Peyer's patch (tissue), 4 donors: ENCODE results near the gene SEMA3F. TPM values are rescaled to one million over a fixed set of nuclear protein-coding genes. Genes with fewer than 3 reads are reported as not detected.

Experiments
- DNase-seq, 3 donors: peaks; one replicate each; pipeline ENCODE4 v3.0.0-alpha.2; 2017 to 2019
- H3K27ac ChIP-seq, 4 donors: fragments of 200-600 bp; sonication (generic); one replicate each; pipeline ENCODE4 v1.5.1; 2016 to 2019
- H3K27me3 ChIP-seq, 2 donors: fragments of 200-600 bp; sonication (generic); one replicate each; pipeline ENCODE4 v1.5.1; 2019
- H3K36me3 ChIP-seq, 3 donors: fragments of 200-600 bp; sonication (generic); one replicate each; pipeline ENCODE4 v1.5.1; 2016 to 2019
- H3K4me1 ChIP-seq, 4 donors: fragments of 200-600 bp; sonication (generic); one replicate each; pipeline ENCODE4 v1.5.1; 2016 to 2019
- H3K4me3 ChIP-seq, 4 donors: fragments of 200-600 bp; sonication (generic); 1 replicate in 3 of 4; 2 replicates in 1 of 4; pipeline ENCODE4 v1.5.1; 2016 to 2019; ENCODE audit warnings: mild to moderate bottlenecking in 1 of 4
- H3K9me3 ChIP-seq, 4 donors: fragments of 200-600 bp; sonication (generic); one replicate each; pipeline ENCODE4 v1.5.1; 2016 to 2019; ENCODE audit warnings: mild to moderate bottlenecking in 1 of 4
- POLR2A ChIP-seq, 2 donors: fragments of 450-650 bp; IDR thresholded peaks; one replicate each; pipeline ENCODE4 v1.5.1; 2017; ENCODE audit warnings: antibody characterized with exemption in 2 of 2, mild to moderate bottlenecking in 2 of 2, moderate library complexity in 2 of 2
- total RNA-seq, 4 donors: library from RNA; depleted of rRNA; stranded (reverse); fragments of >200 nt; gene quantifications; one replicate each; pipeline ENCODE4 v1.1.0, GENCODE V29; 2016
- TF ChIP-seq, protein P1 (sequence below), 6 experiments: fragments of 450-650 bp in 4 of 6; fragments of 200-600 bp in 2 of 6; sonication (generic) in 1 of 6; IDR thresholded peaks; one replicate each; pipeline ENCODE4 v1.5.1; 2017 to 2019; ENCODE audit warnings: antibody characterized with exemption in 6 of 6, mild to moderate bottlenecking in 3 of 6, moderate library complexity in 1 of 6

SEMA3F gene
- total RNA-seq, 4 donors from 2014 or later = 21.2 to 41.0 (median 23.2) TPM

DNA sequence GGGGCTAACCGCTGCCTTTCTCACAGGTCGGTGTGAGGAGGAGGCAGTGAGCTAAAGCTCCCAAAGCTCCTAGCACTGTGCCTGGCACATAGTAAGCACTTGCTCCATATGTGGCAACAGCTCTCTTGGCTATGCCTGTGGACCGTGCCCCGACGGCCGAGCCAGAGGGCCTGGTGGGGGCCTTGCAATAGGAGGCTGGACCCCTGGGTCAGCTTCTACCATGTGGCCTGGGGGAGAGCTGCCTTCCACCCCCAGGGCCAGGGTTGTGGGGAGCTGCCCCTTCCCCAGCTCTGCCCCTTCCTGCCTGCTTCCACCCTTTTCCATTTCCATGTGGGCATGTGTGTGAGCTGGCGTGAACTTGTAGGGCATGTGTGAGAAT, 19.4 kb downstream of the SEMA3F start:
- Histone ChIP-seq H3K4me1 (peaks cover 0 to 50% (median 5%) of the 10 kb centered on the region in 4 donors), H3K9me3 (no peaks in the 10 kb centered on the region), H3K27me3 (no peaks in the 10 kb centered on the region), H3K4me3 (no peak overlapping the region), H3K36me3 (peaks cover 0 to 4% (median 0%) of the 10 kb centered on the region in 3 donors), H3K27ac (no peak overlapping the region)
- no peak for TF ChIP-seq POLR2A (IDR thresholded peaks at IDR 0.05)
- TF ChIP-seq, protein P1, sequence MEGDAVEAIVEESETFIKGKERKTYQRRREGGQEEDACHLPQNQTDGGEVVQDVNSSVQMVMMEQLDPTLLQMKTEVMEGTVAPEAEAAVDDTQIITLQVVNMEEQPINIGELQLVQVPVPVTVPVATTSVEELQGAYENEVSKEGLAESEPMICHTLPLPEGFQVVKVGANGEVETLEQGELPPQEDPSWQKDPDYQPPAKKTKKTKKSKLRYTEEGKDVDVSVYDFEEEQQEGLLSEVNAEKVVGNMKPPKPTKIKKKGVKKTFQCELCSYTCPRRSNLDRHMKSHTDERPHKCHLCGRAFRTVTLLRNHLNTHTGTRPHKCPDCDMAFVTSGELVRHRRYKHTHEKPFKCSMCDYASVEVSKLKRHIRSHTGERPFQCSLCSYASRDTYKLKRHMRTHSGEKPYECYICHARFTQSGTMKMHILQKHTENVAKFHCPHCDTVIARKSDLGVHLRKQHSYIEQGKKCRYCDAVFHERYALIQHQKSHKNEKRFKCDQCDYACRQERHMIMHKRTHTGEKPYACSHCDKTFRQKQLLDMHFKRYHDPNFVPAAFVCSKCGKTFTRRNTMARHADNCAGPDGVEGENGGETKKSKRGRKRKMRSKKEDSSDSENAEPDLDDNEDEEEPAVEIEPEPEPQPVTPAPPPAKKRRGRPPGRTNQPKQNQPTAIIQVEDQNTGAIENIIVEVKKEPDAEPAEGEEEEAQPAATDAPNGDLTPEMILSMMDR (IDR thresholded peaks at IDR 0.05) = no peak
- DNase-seq = no peak

DNA sequence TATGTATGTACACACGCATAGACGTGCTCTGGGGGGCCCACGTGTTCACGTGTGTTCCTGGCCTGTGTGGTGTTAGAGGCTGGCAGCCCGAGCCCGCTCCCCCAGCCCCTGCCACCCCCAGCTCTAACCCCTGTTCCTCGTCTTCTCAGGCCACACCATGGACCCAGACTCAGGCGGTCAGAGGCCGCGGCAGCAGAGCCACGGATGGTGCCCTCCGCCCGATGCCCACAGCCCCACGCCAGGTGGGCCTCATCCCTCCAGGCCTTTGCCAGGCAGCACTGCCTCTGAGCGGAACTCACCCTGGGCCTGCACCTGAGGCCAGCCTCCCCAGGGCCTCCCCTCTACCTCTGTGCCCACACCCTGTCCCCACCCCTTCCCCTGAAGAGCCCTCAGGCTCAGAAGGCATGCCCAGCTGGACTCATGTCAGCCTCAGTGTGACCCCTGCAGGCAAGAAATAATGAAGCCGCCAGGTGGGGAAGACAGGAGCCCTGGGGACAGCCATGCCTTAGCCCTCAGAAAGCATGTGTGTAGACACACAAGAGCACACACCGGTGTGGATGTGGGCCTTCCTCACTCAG, 19.9 kb downstream of the SEMA3F start:
- no peak for DNase-seq
- TF ChIP-seq, protein P1 (IDR thresholded peaks at IDR 0.05) = no peak
- TF ChIP-seq POLR2A (IDR thresholded peaks at IDR 0.05) = no peak
- no peaks in the 10 kb centered on the region for H3K9me3 ChIP-seq
- H3K36me3 ChIP-seq = peaks cover 0 to 4% (median 0%) of the 10 kb centered on the region in 3 donors
- peaks cover 0 to 47% (median 5%) of the 10 kb centered on the region in 4 donors for H3K4me1 ChIP-seq
- H3K4me3 ChIP-seq = no peak overlapping the region
- H3K27me3 ChIP-seq = no peaks in the 10 kb centered on the region
- H3K27ac ChIP-seq = no peak overlapping the region

DNA sequence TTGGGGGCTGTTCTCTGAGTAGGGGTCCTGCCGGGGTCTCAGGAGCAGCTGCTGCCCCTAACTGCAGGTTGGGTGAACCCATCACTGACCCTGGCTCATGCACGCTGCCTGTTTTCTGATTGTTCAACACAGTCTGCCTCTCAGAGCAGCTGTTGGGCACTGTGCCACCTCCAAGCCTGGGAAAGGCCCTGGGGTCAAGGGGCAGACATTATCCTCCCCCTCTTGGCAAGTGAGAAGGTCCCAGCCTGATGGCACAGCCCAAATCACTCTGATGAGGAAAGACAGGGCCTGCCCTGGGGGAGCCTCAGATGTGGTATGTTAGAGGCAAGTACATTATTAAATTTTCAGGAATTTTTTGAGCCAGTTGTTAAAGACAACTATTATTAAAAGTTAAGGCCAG, 22.2 kb downstream of the SEMA3F start:
- Histone ChIP-seq H3K27ac (no peak overlapping the region), H3K4me3 (no peak overlapping the region), H3K36me3 (peaks cover 0 to 4% (median 0%) of the 10 kb centered on the region in 3 donors), H3K4me1 (peaks cover 0 to 28% (median 1%) of the 10 kb centered on the region in 4 donors), H3K27me3 (no peaks in the 10 kb centered on the region), H3K9me3 (no peaks in the 10 kb centered on the region)
- peak in 1 of 3 donors; percentile 65 for DNase-seq
- TF ChIP-seq, protein P1 (IDR thresholded peaks at IDR 0.05) = no peak
- no peak for TF ChIP-seq POLR2A (IDR thresholded peaks at IDR 0.05)

DNA sequence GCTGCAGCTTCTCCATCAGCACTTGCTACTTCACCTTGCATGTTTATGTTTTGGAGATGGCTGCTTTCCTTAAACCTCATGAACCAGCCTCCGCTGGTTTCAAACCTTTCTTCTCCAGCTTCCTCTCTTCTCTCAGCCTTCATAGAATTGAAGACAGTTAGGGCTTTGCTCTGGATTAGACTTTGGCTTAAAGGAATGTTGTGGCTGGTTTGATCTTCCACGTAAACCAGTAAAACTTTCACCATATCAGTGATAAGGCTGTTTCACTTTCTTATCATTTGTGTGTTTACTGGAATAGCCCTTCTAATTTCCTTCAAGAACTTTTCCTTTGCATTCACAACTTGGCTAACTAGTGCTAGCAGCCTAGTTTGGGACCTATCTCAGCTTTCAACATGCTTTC, 24.6 kb downstream of the SEMA3F start:
- no peaks in the 10 kb centered on the region for H3K9me3 ChIP-seq
- H3K36me3 ChIP-seq = peaks cover 0 to 4% (median 0%) of the 10 kb centered on the region in 3 donors
- DNase-seq = no peak
- peaks cover 0 to 22% (median 0%) of the 10 kb centered on the region in 4 donors for H3K4me1 ChIP-seq
- no peak for TF ChIP-seq POLR2A (IDR thresholded peaks at IDR 0.05)
- TF ChIP-seq, protein P1 (IDR thresholded peaks at IDR 0.05) = no peak
- H3K27me3 ChIP-seq = no peaks in the 10 kb centered on the region
- H3K4me3 ChIP-seq = no peak overlapping the region
- peak overlapping the region in 2 of 4 donors; percentile 6 to 48 for H3K27ac ChIP-seq

DNA sequence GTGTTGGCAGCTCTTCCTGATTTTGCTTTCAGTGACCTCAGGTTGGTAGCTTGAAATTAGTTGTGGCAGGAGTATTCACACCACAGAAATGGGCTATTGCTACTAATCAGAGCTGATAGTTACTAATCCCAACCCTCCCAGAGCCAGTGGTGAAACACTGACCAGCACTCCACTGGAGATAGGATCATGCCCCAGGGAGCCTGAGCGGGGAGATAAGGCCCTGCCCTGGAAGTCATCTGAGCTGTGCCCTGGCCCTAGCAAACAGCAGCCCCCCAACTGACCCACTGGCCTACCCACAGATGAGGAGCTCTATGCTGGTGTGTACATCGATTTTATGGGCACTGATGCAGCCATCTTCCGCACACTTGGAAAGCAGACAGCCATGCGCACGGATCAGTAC, 26.9 kb downstream of the SEMA3F start:
- TF ChIP-seq, protein P1 (IDR thresholded peaks at IDR 0.05) = no peak
- TF ChIP-seq POLR2A (IDR thresholded peaks at IDR 0.05) = no peak
- Histone ChIP-seq H3K27ac (no peak overlapping the region), H3K36me3 (peaks cover 0 to 7% (median 0%) of the 10 kb centered on the region in 3 donors), H3K27me3 (no peaks in the 10 kb centered on the region), H3K9me3 (no peaks in the 10 kb centered on the region), H3K4me1 (peaks cover 0 to 14% (median 0%) of the 10 kb centered on the region in 4 donors), H3K4me3 (no peak overlapping the region)
- DNase-seq = no peak
